ENCODE results near the gene APP.
"Not testable (repeated sequence)": the region's sequence is repeated elsewhere in the genome, so short reads cannot be mapped to it uniquely, and the experiment has no call there.

The APP gene

GRCh38 chr21:26164311-26164710 is 6.3 kb downstream of the APP start:
- DNase-seq (ENCODE audit: low read depth), result no peak

- DNase-seq (ENCODE audit: low read depth), result no peak
These were observed 8.5 kb downstream of the APP start for GRCh38 chr21:26162081-26162480.

- no peak for DNase-seq (ENCODE audit: low read depth)
These were observed 10.7 kb downstream of the APP start for GRCh38 chr21:26159869-26160268.

GRCh38 chr21:26157801-26158200 is 12.8 kb downstream of the APP start:
- no peak for DNase-seq (ENCODE audit: low read depth)

GRCh38 chr21:26154753-26155152 is 15.8 kb downstream of the APP start:
- DNase-seq (ENCODE audit: low read depth), result no peak

- DNase-seq (ENCODE audit: low read depth), result peak; percentile 83
These were observed 16.8 kb downstream of the APP start for GRCh38 chr21:26153758-26154157.

GRCh38 chr21:26148840-26149354 is 21.7 kb downstream of the APP start:
- peak; percentile 69 for DNase-seq (ENCODE audit: low read depth)

- no peak for DNase-seq (ENCODE audit: low read depth)
These were observed 22.3 kb downstream of the APP start for GRCh38 chr21:26148071-26148839.

- DNase-seq (ENCODE audit: low read depth), result no peak
These were observed 23.0 kb downstream of the APP start for GRCh38 chr21:26147535-26147934.

GRCh38 chr21:26146681-26147080 is 23.9 kb downstream of the APP start:
- no peak for DNase-seq (ENCODE audit: low read depth)

- DNase-seq (ENCODE audit: low read depth), result peak; percentile 73
These were observed 26.5 kb downstream of the APP start for GRCh38 chr21:26144031-26144430.

- DNase-seq (ENCODE audit: low read depth), result no peak
These were observed 28.2 kb downstream of the APP start for GRCh38 chr21:26142363-26142762.

- no peak for DNase-seq (ENCODE audit: low read depth)
These were observed 29.6 kb downstream of the APP start for GRCh38 chr21:26140926-26141325.

- DNase-seq (ENCODE audit: low read depth), result peak; percentile 100
These were observed 30.4 kb downstream of the APP start for GRCh38 chr21:26140164-26140579.

- no peak for DNase-seq (ENCODE audit: low read depth)
These were observed 31.8 kb downstream of the APP start for GRCh38 chr21:26138615-26139257.

GRCh38 chr21:26137379-26138060 is 33.0 kb downstream of the APP start:
- peak; percentile 45 for DNase-seq (ENCODE audit: low read depth)

GRCh38 chr21:26136671-26137070 is 33.9 kb downstream of the APP start:
- DNase-seq (ENCODE audit: low read depth), result peak; percentile 37

- no peak for DNase-seq (ENCODE audit: low read depth)
These were observed 35.0 kb downstream of the APP start for GRCh38 chr21:26135520-26135919.

GRCh38 chr21:26131554-26131953 is 39.0 kb downstream of the APP start:
- peak; percentile 57 for DNase-seq (ENCODE audit: low read depth)

- DNase-seq (ENCODE audit: low read depth), result not testable (repeated sequence)
These were observed 39.5 kb downstream of the APP start for GRCh38 chr21:26131053-26131452.

- peak; percentile 87 for DNase-seq (ENCODE audit: low read depth)
These were observed 40.2 kb downstream of the APP start for GRCh38 chr21:26130249-26130881.

GRCh38 chr21:26127918-26128317 is 42.7 kb downstream of the APP start:
- DNase-seq (ENCODE audit: low read depth), result peak; percentile 46

All from amniotic epithelial cell (primary cell).